Measurements from ENCODE around the gene CHRNA9.
"Not testable (repeated sequence)": the region's sequence is repeated elsewhere in the genome, so short reads cannot be mapped to it uniquely, and the experiment has no call there.

CHRNA9 gene

GRCh38 chr4:40334591-40335524 is at the start of gene CHRNA9:
Gene CHRNA9 (plus strand): TSS chr4:40335333. CDS start chr4:40335468, 135 bp downstream.
- H3K4me3 ChIP-seq (ENCODE audit: low read depth, low read length) = no peak within 1 kb of the TSS
- TF ChIP-seq POLR2A (IDR thresholded peaks at IDR 0.05; ENCODE audit: extremely low read depth, insufficient read length) (no peak), CTCF (IDR thresholded peaks at IDR 0.05; ENCODE audit: low read depth, low read length) (no peak), MAX (IDR thresholded peaks at IDR 0.05; ENCODE audit: low read depth, low read length) (no peak), MYC (IDR thresholded peaks at IDR 0.05; ENCODE audit: low read depth, low read length) (no peak)
- DNase-seq (ENCODE audit: low read depth) = no peak

- TF ChIP-seq CTCF (IDR thresholded peaks at IDR 0.05; ENCODE audit: low read depth, low read length) (no peak), MYC (IDR thresholded peaks at IDR 0.05; ENCODE audit: low read depth, low read length) (no peak), POLR2A (IDR thresholded peaks at IDR 0.05; ENCODE audit: extremely low read depth, insufficient read length) (no peak), MAX (IDR thresholded peaks at IDR 0.05; ENCODE audit: low read depth, low read length) (no peak)
- DNase-seq (ENCODE audit: low read depth) = no peak
- no peak overlapping the region for H3K4me3 ChIP-seq (ENCODE audit: low read depth, low read length)
Observed at GRCh38 chr4:40285692-40286091, 49.4 kb upstream of the CHRNA9 start.

- no peak for DNase-seq (ENCODE audit: low read depth)
- H3K4me3 ChIP-seq (ENCODE audit: low read depth, low read length) = no peak overlapping the region
- no peak for TF ChIP-seq MAX (IDR thresholded peaks at IDR 0.05; ENCODE audit: low read depth, low read length)
- TF ChIP-seq POLR2A (IDR thresholded peaks at IDR 0.05; ENCODE audit: extremely low read depth, insufficient read length) = no peak
- TF ChIP-seq MYC (IDR thresholded peaks at IDR 0.05; ENCODE audit: low read depth, low read length) = no peak
- TF ChIP-seq CTCF (IDR thresholded peaks at IDR 0.05; ENCODE audit: low read depth, low read length) = no peak
Observed at GRCh38 chr4:40288566-40288965, 46.6 kb upstream of the CHRNA9 start.

GRCh38 chr4:40289366-40290188 is 45.6 kb upstream of the CHRNA9 start:
- no peak overlapping the region for H3K4me3 ChIP-seq (ENCODE audit: low read depth, low read length)
- peak; percentile 71 for DNase-seq (ENCODE audit: low read depth)

GRCh38 chr4:40290611-40291186 is 44.4 kb upstream of the CHRNA9 start:
- not testable (repeated sequence) for H3K4me3 ChIP-seq (ENCODE audit: low read depth, low read length)
- peak; percentile 65 for DNase-seq (ENCODE audit: low read depth)

More at GRCh38 chr4:40289366-40290188, 45.6 kb upstream of the CHRNA9 start:
- no peak for TF ChIP-seq POLR2A (IDR thresholded peaks at IDR 0.05; ENCODE audit: extremely low read depth, insufficient read length)
- TF ChIP-seq CTCF (IDR thresholded peaks at IDR 0.05; ENCODE audit: low read depth, low read length) = no peak
- no peak for TF ChIP-seq MYC (IDR thresholded peaks at IDR 0.05; ENCODE audit: low read depth, low read length)
- TF ChIP-seq MAX (IDR thresholded peaks at IDR 0.05; ENCODE audit: low read depth, low read length) = no peak

All from NB4 (cell line).